H1 (cell line): ENCODE data around the gene ADAM21. TPM values are rescaled to one million over a fixed set of nuclear protein-coding genes. Genes with fewer than 3 reads are reported as not detected.

Experiments used
- CTCF ChIA-PET: fragments of 300-600 bp; sonication (Branson Sonifier 250); formaldehyde crosslinking; loops from one replicate; lab custom pipeline; 2021; ENCODE audit not compliant: partially characterized antibody; lab: Charles Lee
- POLR2A ChIA-PET: fragments of 300-600 bp; sonication (Branson Sonifier 250); formaldehyde crosslinking; loops from one replicate; lab custom pipeline; 2021; ENCODE audit warnings: inconsistent platforms; ENCODE audit not compliant: partially characterized antibody; lab: Charles Lee
- DNase-seq, 2 experiments: peaks; one replicate each; pipeline versions ENCODE4 v3.0.0 to v3.0.0-alpha.2; 2010 to 2022; ENCODE audit warnings: low spot score in 2 of 2, low read depth in 1 of 2, mixed read lengths in 1 of 2
- FAIRE-seq: peaks from 2 replicates; lab custom pipeline; 2011; peaks lifted over from hg19 to GRCh38; lab: Jason Lieb, UNC
- H2AFZ ChIP-seq: 2 replicates; pipeline ENCODE4 v1.8.1; 2012; ENCODE audit warnings: low read length, inconsistent platforms
- H2AK5ac ChIP-seq: 2 replicates; pipeline ENCODE4 v1.6.1; 2013; ENCODE audit warnings: low read depth, low read length
- H2BK120ac ChIP-seq: replicated peaks from 2 replicates; pipeline ENCODE3; 2013; ENCODE audit warnings: low read depth, low read length, inconsistent platforms
- H2BK12ac ChIP-seq: 2 replicates; pipeline ENCODE4 v1.6.1; 2013; ENCODE audit warnings: low read depth, low read length
- H2BK15ac ChIP-seq: 2 replicates; pipeline ENCODE4 v1.6.1; 2013; ENCODE audit warnings: low read length
- H2BK20ac ChIP-seq: 2 replicates; pipeline ENCODE4 v1.6.1; 2013; ENCODE audit warnings: low read length
- H2BK5ac ChIP-seq: 2 replicates; pipeline ENCODE4 v1.6.1; 2013; ENCODE audit warnings: low read depth, low read length
- H3K14ac ChIP-seq: 2 replicates; pipeline ENCODE4 v1.6.1; 2013; ENCODE audit warnings: inconsistent platforms; ENCODE audit not compliant: insufficient read length
- H3K18ac ChIP-seq: 2 replicates; pipeline ENCODE4 v1.6.1; 2013; ENCODE audit warnings: low read length; ENCODE audit errors: extremely low read depth
- H3K23ac ChIP-seq: 2 replicates; pipeline ENCODE4 v1.6.1; 2013; ENCODE audit warnings: inconsistent platforms; ENCODE audit not compliant: insufficient read length
- H3K23me2 ChIP-seq: 2 replicates; pipeline ENCODE4 v1.6.1; 2013; ENCODE audit warnings: low read depth, low read length
- H3K27ac ChIP-seq: 2 replicates; pipeline ENCODE4 v1.6.1; 2011; ENCODE audit warnings: low read depth, low read length, inconsistent platforms
- H3K27me3 ChIP-seq, 4 experiments: replicated peaks in 1 of 4; 1 replicate in 1 of 4; 2 replicates in 3 of 4; pipeline versions ENCODE4 v1.6.1 to v1.8.1; 2011 to 2013; ENCODE audit warnings: low read length in 3 of 4, mild to moderate bottlenecking in 3 of 4, inconsistent platforms in 2 of 4, mixed read lengths in 2 of 4, moderate library complexity in 1 of 4; ENCODE audit not compliant: control insufficient read depth in 3 of 4, insufficient read depth in 3 of 4; ENCODE audit errors: extremely low read depth in 1 of 4
- H3K36me3 ChIP-seq, 4 experiments: 2 replicates each; pipeline versions ENCODE4 v1.6.1 to v1.8.1; 2011 to 2013; ENCODE audit warnings: mild to moderate bottlenecking in 4 of 4, low read length in 3 of 4, moderate library complexity in 2 of 4, control low read depth in 1 of 4, inconsistent platforms in 1 of 4; ENCODE audit not compliant: insufficient read depth in 4 of 4, control insufficient read depth in 2 of 4
- H3K4ac ChIP-seq: replicated peaks from 2 replicates; pipeline ENCODE3; 2013; ENCODE audit warnings: low read length, low read depth, mixed read lengths, inconsistent platforms; ENCODE audit not compliant: insufficient read length
- H3K4me1 ChIP-seq, 4 experiments: replicated peaks in 1 of 4; 1 replicate in 1 of 4; 2 replicates in 3 of 4; pipeline versions ENCODE4 v1.6.1 to v1.8.1; 2011 to 2013; ENCODE audit warnings: low read length in 3 of 4, inconsistent platforms in 2 of 4, mixed read lengths in 1 of 4; ENCODE audit not compliant: insufficient read depth in 4 of 4, control insufficient read depth in 3 of 4
- H3K4me2 ChIP-seq, 2 experiments: 2 replicates each; pipeline versions ENCODE4 v1.6.1 to v1.8.1; 2011 to 2013; ENCODE audit warnings: low read depth in 2 of 2, low read length in 2 of 2, control low read depth in 1 of 2, inconsistent platforms in 1 of 2, mild to moderate bottlenecking in 1 of 2; ENCODE audit not compliant: insufficient read depth in 1 of 2
- H3K4me3 ChIP-seq, 4 experiments: fragments of 200-600, 300-600 bp in 1 of 4; sonication (generic), shearing (Covaris generic), sonication (Bioruptor Twin) in 1 of 4; 2 replicates each; pipeline versions ENCODE4 v1.5.1 to v1.8.1; 2011 to 2016; ENCODE audit warnings: low read length in 4 of 4, low read depth in 3 of 4, control low read depth in 2 of 4, inconsistent platforms in 2 of 4, mild to moderate bottlenecking in 2 of 4, mixed read lengths in 1 of 4, moderate library complexity in 1 of 4; ENCODE audit not compliant: insufficient read depth in 2 of 4; ENCODE audit errors: extremely low read depth in 1 of 4
- H3K56ac ChIP-seq: replicated peaks from 2 replicates; pipeline ENCODE3; 2013; ENCODE audit warnings: low read depth, mild to moderate bottlenecking, mixed read lengths, low read length, inconsistent platforms; ENCODE audit not compliant: insufficient read length
- H3K79me1 ChIP-seq: 2 replicates; pipeline ENCODE4 v1.6.1; 2013; ENCODE audit warnings: low read depth, low read length, control low read depth
- H3K79me2 ChIP-seq, 2 experiments: 2 replicates each; pipeline versions ENCODE4 v1.6.1 to v1.8.1; 2012 to 2013; ENCODE audit warnings: low read length in 2 of 2, mild to moderate bottlenecking in 2 of 2, inconsistent platforms in 1 of 2; ENCODE audit not compliant: insufficient read depth in 2 of 2, control insufficient read depth in 1 of 2
- H3K9ac ChIP-seq, 4 experiments: replicated peaks in 1 of 4; 1 replicate in 1 of 4; 2 replicates in 3 of 4; pipeline versions ENCODE4 v1.6.1 to v1.8.1; 2011 to 2013; ENCODE audit warnings: low read depth in 3 of 4, low read length in 3 of 4, control low read depth in 2 of 4, mild to moderate bottlenecking in 2 of 4, moderate library complexity in 2 of 4, inconsistent platforms in 1 of 4; ENCODE audit errors: extremely low read depth in 1 of 4
- H3K9me3 ChIP-seq, 2 experiments: 2 replicates each; pipeline versions ENCODE4 v1.6.1 to v1.8.1; 2012 to 2013; ENCODE audit warnings: mild to moderate bottlenecking in 2 of 2, moderate library complexity in 2 of 2, control low read depth in 1 of 2, inconsistent platforms in 1 of 2, low read depth in 1 of 2, low read length in 1 of 2, mixed read lengths in 1 of 2; ENCODE audit not compliant: insufficient read depth in 2 of 2
- H4K20me1 ChIP-seq, 2 experiments: replicated peaks in 1 of 2; 2 replicates each; pipeline versions ENCODE3 to v1.8.1; 2011 to 2013; ENCODE audit warnings: inconsistent platforms in 2 of 2, low read length in 2 of 2, mild to moderate bottlenecking in 1 of 2; ENCODE audit not compliant: insufficient read depth in 2 of 2, control insufficient read depth in 1 of 2
- H4K5ac ChIP-seq: 2 replicates; pipeline ENCODE4 v1.6.1; 2013; ENCODE audit warnings: low read length, low read depth, mixed read lengths, inconsistent platforms; ENCODE audit not compliant: insufficient read length
- H4K8ac ChIP-seq: 2 replicates; pipeline ENCODE4 v1.8.0; 2013; ENCODE audit warnings: mild to moderate bottlenecking, moderate library complexity, low read length, inconsistent platforms; ENCODE audit not compliant: insufficient read depth; ENCODE audit errors: extremely low read depth
- H4K91ac ChIP-seq: replicated peaks from 2 replicates; pipeline ENCODE3; 2013; ENCODE audit warnings: low read length, mixed read lengths, inconsistent platforms; ENCODE audit not compliant: insufficient read length
- BRCA1 ChIP-seq: IDR thresholded peaks from 2 replicates; pipeline ENCODE4 v1.6.1; 2012; ENCODE audit warnings: low read depth, low read length, improper control_type of control experiment
- HDAC2 ChIP-seq, 2 experiments: fragments of 300-600 bp in 1 of 2; sonication (generic) in 1 of 2; IDR thresholded peaks; 2 replicates each; pipeline ENCODE4 v1.6.1; 2011 to 2012; ENCODE audit warnings: low read depth in 2 of 2, low read length in 2 of 2, mild to moderate bottlenecking in 2 of 2, moderate library complexity in 2 of 2, borderline replicate concordance in 1 of 2, inconsistent platforms in 1 of 2
- KDM1A ChIP-seq: fragments of 200-600, 300-600 bp; sonication (generic); IDR thresholded peaks from 2 replicates; pipeline ENCODE4 v1.7.1; 2016; ENCODE audit warnings: mild to moderate bottlenecking, low read length, borderline replicate concordance
- KDM5A ChIP-seq: fragments of 200-600 bp; IDR thresholded peaks from 2 replicates; pipeline ENCODE4 v1.7.1; 2012; ENCODE audit warnings: mild to moderate bottlenecking, low read length, inconsistent platforms, mixed read lengths
- NRF1 ChIP-seq: IDR thresholded peaks from 2 replicates; pipeline ENCODE4 v1.6.1; 2011; ENCODE audit warnings: mild to moderate bottlenecking, low read depth, low read length, improper control_type of control experiment
- PHF8 ChIP-seq: fragments of 200-600 bp; sonication (generic); conservative IDR thresholded peaks from 2 replicates; pipeline ENCODE4 v1.7.1; 2012; ENCODE audit warnings: low read depth, mild to moderate bottlenecking, inconsistent platforms, low read length, moderate library complexity
- POLR2A ChIP-seq, 2 experiments: IDR thresholded peaks; 1 replicate in 1 of 2; 2 replicates in 1 of 2; pipeline ENCODE4 v1.6.1; 2011; ENCODE audit warnings: low read depth in 2 of 2, low read length in 2 of 2, mild to moderate bottlenecking in 2 of 2; ENCODE audit errors: control extremely low read depth in 1 of 2
- RBBP5 ChIP-seq: IDR thresholded peaks from 2 replicates; pipeline ENCODE4 v1.7.1; 2012; ENCODE audit warnings: low read depth, mild to moderate bottlenecking, inconsistent platforms, low read length, moderate library complexity, borderline replicate concordance
- RNF2 ChIP-seq: fragments of 200-900, 300-1000 bp; sonication (generic); IDR thresholded peaks from 2 replicates; pipeline ENCODE4 v1.7.1; 2016; ENCODE audit warnings: borderline replicate concordance, low read depth, mild to moderate bottlenecking, antibody characterized with exemption, low read length; ENCODE audit not compliant: poor library complexity, severe bottlenecking; ENCODE audit errors: missing control alignments
- SIN3A ChIP-seq, 2 experiments: IDR thresholded peaks in 1 of 2; conservative IDR thresholded peaks in 1 of 2; 2 replicates each; pipeline ENCODE4 v1.6.1; 2011 to 2012; ENCODE audit warnings: low read length in 2 of 2, improper control_type of control experiment in 1 of 2, low read depth in 1 of 2, mild to moderate bottlenecking in 1 of 2
- SIRT6 ChIP-seq: IDR thresholded peaks from one replicate; pipeline ENCODE4 v1.7.1; 2012; ENCODE audit warnings: low read length, inconsistent platforms
- SRF ChIP-seq: IDR thresholded peaks from 2 replicates; pipeline ENCODE4 v1.6.1; 2011; ENCODE audit warnings: mild to moderate bottlenecking, low read depth, low read length, moderate library complexity
- TAF1 ChIP-seq: IDR thresholded peaks from 2 replicates; pipeline ENCODE4 v1.6.1; 2011; ENCODE audit warnings: mild to moderate bottlenecking, low read depth, low read length
- TAF7 ChIP-seq: optimal IDR thresholded peaks from 2 replicates; pipeline ENCODE3; 2011; ENCODE audit warnings: low read depth, mild to moderate bottlenecking, inconsistent platforms, low read length, moderate library complexity, borderline replicate concordance
- TBP ChIP-seq: IDR thresholded peaks from 2 replicates; pipeline ENCODE4 v1.6.1; 2011; ENCODE audit warnings: low read depth, low read length, improper control_type of control experiment
- WGBS, 2 experiments: shearing (Covaris generic) in 1 of 2; methylation state at CpG; one replicate each; pipeline versions ENCODE4 v1.1.6 to v1.1.7; 2013 to 2015; ENCODE audit warnings: low lambda C conversion rate in 2 of 2, mixed read lengths in 2 of 2, inconsistent platforms in 1 of 2, low coverage in 1 of 2, missing lambda C conversion rate in 1 of 2; ENCODE audit not compliant: insufficient replicate concordance in 2 of 2, insufficient coverage in 1 of 2, insufficient read length in 1 of 2; ENCODE audit errors: extremely low coverage in 1 of 2, missing lambda C conversion rate in 1 of 2; 5-methylcytosine and 5-hydroxymethylcytosine counted together
- polyA plus RNA-seq, 7 experiments: library from polyadenylated mRNA; depleted of rRNA in 3 of 7; stranded (reverse) in 5 of 7; unstranded in 2 of 7; fragments of >200 nt in 5 of 7; fragments of 200-250 nt in 2 of 7; gene quantifications; 1 replicate in 5 of 7; 2 replicates in 1 of 7; 4 replicates in 1 of 7; pipeline versions ENCODE4 v1.2.1 to v1.2.3, GENCODE V29; 2011 to 2013; ENCODE audit warnings: missing spikeins in 2 of 7, mixed read lengths in 2 of 7
- total RNA-seq: library from RNA; stranded (reverse); fragmentation: NEBNext Ultra II Directional; extraction: Animal tissue kit (Norgen Biotek cat#: 25700); gene quantifications from 2 replicates; pipeline ENCODE4 v1.2.1, GENCODE V29; 2021

ADAM21 gene
- total and polyA plus RNA-seq, 2 of the 8 experiments (the other 6 are each of a cell fraction or from before 2014, with no cell fraction given), result 0.09 TPM; not detected in 1

DNA sequence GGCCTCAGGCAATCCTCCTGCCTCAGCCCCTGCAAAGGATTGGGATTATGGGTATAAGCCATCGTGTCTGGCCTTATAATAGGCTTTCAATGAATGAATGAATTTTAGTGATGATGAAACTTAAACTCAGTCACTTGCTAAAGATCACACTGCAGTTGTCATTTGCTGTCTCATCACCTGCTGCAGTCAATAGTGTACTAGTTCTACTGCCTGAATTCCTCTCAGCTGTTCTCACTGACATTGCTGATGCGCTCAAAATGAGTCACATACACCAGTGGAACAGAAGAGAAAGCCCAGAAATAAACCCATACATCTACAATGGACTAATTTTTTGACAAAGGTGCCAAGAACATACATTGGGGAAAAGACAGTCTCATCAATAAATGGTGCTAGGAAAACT, 29.4 kb upstream of the ADAM21 start:
- H3K9me3 ChIP-seq, result peaks cover 11 to 15% of the 10 kb centered on the region in 2 experiments; a peak in 3 of 4 replicates
- H4K20me1 ChIP-seq, result no peaks in the 10 kb centered on the region
- 84% methylated on average over 2 of the region's 2 CpGs; no CpG with 5 or more reads in 1 of the 2 experiments for WGBS, 2 experiments
- FAIRE-seq (no peak), DNase-seq (no peak)
- H3K79me1 ChIP-seq, result no peaks in the 10 kb centered on the region
- H2AFZ ChIP-seq, result no peak overlapping the region
- no peak overlapping the region for H3K23ac ChIP-seq
- H2BK120ac ChIP-seq, result no peak overlapping the region
- H3K79me2 ChIP-seq, result no peaks in the 10 kb centered on the region
- H4K8ac ChIP-seq, result no peak overlapping the region
- no peak overlapping the region for H3K4me3 ChIP-seq
- H3K14ac ChIP-seq, result no peak overlapping the region
- no peaks in the 10 kb centered on the region for H3K27me3 ChIP-seq
- H2BK12ac ChIP-seq, result no peak overlapping the region
- H3K4ac ChIP-seq, result no peak overlapping the region
- no peak overlapping the region for H4K91ac ChIP-seq
- no peaks in the 10 kb centered on the region for H3K4me1 ChIP-seq
- H3K27ac ChIP-seq, result no peak overlapping the region
- H3K9ac ChIP-seq, result no peak overlapping the region
- ChIA-PET CTCF (interaction anchor here (1.1 to 1.8 kb wide), 2 partner anchors 20 to 22 kb away, joined by 3 to 6 read pairs; no protein-coding TSS in a partner anchor), POLR2A (no interaction called here)
- no peak overlapping the region for H4K5ac ChIP-seq
- H2AK5ac ChIP-seq, result no peak overlapping the region
- H3K56ac ChIP-seq, result no peak overlapping the region
- H2BK5ac ChIP-seq, result no peak overlapping the region
- H2BK15ac ChIP-seq, result no peak overlapping the region
- H3K4me2 ChIP-seq, result no peak overlapping the region
- no peak overlapping the region for H2BK20ac ChIP-seq
- TF ChIP-seq SRF (no peak), NRF1 (no peak), POLR2A (IDR thresholded peaks at IDR 0.05; ENCODE audit: control extremely low read depth in 1 of 2, low read depth in 2 of 2, low read length in 2 of 2) (no peak), SIRT6 (no peak), RNF2 (no peak), PHF8 (no peak), HDAC2 (IDR thresholded peaks at IDR 0.05; ENCODE audit: borderline replicate concordance in 1 of 2, low read depth in 2 of 2, low read length in 2 of 2) (no peak), BRCA1 (no peak), SIN3A (conservative IDR thresholded peaks at IDR 0.05 in 1 of 2, IDR thresholded peaks at IDR 0.05 in 1 of 2; ENCODE audit: low read depth in 1 of 2, low read length in 2 of 2) (no peak), KDM1A (no peak), RBBP5 (no peak), TAF1 (no peak), TBP (no peak), TAF7 (no peak), KDM5A (no peak)
- no peaks in the 10 kb centered on the region for H3K36me3 ChIP-seq
- H3K23me2 ChIP-seq, result no peaks in the 10 kb centered on the region
- no peak overlapping the region for H3K18ac ChIP-seq
